ENCODE measurements around the gene TMEM266.

GRCh38 chr15:76206325-76206976 lies 146.7 kb downstream of the TMEM266 start:
- TF ChIP-seq CTCF (IDR thresholded peaks at IDR 0.05; ENCODE audit: poor library complexity) (no peak), EZH2 (IDR thresholded peaks at IDR 0.05; ENCODE audit: borderline replicate concordance) (no peak), EZH2phosphoT487 (IDR thresholded peaks at IDR 0.05; ENCODE audit: low read depth, severe bottlenecking, unreplicated experiment) (no peak)

Data from hepatocyte (in vitro differentiated cells).